ENCODE measurements around the gene EXOC4.

DNA sequence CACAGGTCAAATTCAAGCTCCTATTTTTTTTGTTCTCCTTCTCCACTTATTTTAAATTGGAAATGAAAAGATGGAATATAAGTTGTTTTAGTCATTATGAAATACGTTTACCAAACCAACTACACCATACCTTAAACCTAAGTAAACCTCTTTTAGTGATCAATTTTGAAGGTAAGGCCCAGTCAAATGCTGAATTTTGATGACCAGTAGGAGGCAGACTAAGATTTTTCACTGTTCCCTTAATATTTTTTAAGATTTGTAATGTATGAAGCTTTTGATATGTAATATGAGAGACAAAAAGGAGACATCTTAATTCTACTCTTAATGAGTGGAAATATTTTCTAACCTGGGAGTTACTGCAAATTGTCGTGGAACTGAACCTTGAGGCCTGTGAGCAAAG is 311.6 kb downstream of the EXOC4 start:
- TF ChIP-seq CTCF (IDR thresholded peaks at IDR 0.05) (no peak), POLR2A (IDR thresholded peaks at IDR 0.05; ENCODE audit: low read depth) (no peak), POLR2AphosphoS5 (IDR thresholded peaks at IDR 0.05) (no peak)
